Gastroesophageal sphincter (tissue), 3 donors: ENCODE data around the gene SIRPB1.

Source experiments
- CTCF ChIP-seq, 4 experiments: fragments of 200-600 bp in 2 of 4; fragments of 450-650 bp in 2 of 4; sonication (generic) in 1 of 4; IDR thresholded peaks; one replicate each; pipeline ENCODE4 v1.5.1; 2017 to 2019; ENCODE audit warnings: antibody characterized with exemption in 4 of 4, mild to moderate bottlenecking in 2 of 4, moderate library complexity in 2 of 4
- EP300 ChIP-seq: sonication (generic); formaldehyde crosslinking; IDR thresholded peaks from one replicate; pipeline ENCODE4 v1.6.1; 2017; ENCODE audit warnings: antibody characterized with exemption, mild to moderate bottlenecking
- POLR2A ChIP-seq, 2 donors: fragments of 450-650 bp; IDR thresholded peaks; one replicate each; pipeline ENCODE4 v1.6.1; 2017; ENCODE audit warnings: antibody characterized with exemption in 2 of 2, mild to moderate bottlenecking in 2 of 2, moderate library complexity in 1 of 2
- POLR2AphosphoS5 ChIP-seq: sonication (generic); formaldehyde crosslinking; IDR thresholded peaks from one replicate; pipeline ENCODE4 v1.6.1; 2017; ENCODE audit warnings: antibody characterized with exemption

- TF ChIP-seq CTCF (IDR thresholded peaks at IDR 0.05) (no peak), EP300 (no peak), POLR2AphosphoS5 (no peak), POLR2A (IDR thresholded peaks at IDR 0.05) (no peak)
Observed at GRCh38 chr20:1660246-1660645, 40.4 kb upstream of the SIRPB1 start.
